Measurements from ENCODE around the gene CCDC40. TPM values are rescaled to one million over a fixed set of nuclear protein-coding genes. Genes with fewer than 3 reads are reported as not detected.
"Not testable (repeated sequence)": the region's sequence is repeated elsewhere in the genome, so short reads cannot be mapped to it uniquely, and the experiment has no call there.

CCDC40 gene
- total RNA-seq, 4 donors from 2014 or later: 3.5 to 8.8 (median 5.3) TPM

DNA sequence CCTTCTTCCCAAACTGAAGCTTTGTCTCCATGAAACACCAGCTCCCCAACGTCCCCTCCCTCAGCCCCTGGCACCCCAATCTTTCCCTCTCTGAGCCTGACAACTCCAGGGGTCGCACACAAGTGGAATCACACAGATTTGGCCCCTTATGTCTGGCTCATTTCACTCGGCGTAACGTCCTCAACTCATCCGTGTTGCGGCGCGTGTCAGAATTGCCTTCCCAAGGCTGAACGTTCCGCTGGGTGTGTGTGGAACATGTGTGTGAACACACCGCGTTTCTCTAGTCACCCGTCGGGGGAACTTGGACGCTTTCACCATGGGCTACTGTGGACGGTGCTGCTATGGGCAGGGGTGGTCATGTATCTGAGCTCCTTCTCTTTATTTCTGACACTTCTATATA is 45.7 kb upstream of the CCDC40 start:
- no peak for ATAC-seq (ENCODE audit: low FRiP score)
- no peak for DNase-seq (ENCODE audit: low spot score)
- no peak for TF ChIP-seq CTCF (IDR thresholded peaks at IDR 0.05)

- no peak for TF ChIP-seq CTCF (IDR thresholded peaks at IDR 0.05)
- DNase-seq (ENCODE audit: low spot score): no peak
- peak; percentile 52 for ATAC-seq (ENCODE audit: low FRiP score)
Measured at GRCh38 chr17:79991140-79991923, 45.1 kb upstream of the CCDC40 start.

- DNase-seq (ENCODE audit: low spot score) (no peak), ATAC-seq (ENCODE audit: low FRiP score) (no peak)
- TF ChIP-seq CTCF (IDR thresholded peaks at IDR 0.05): no peak
Measured at GRCh38 chr17:79991924-79992648, 44.4 kb upstream of the CCDC40 start.

- no peak for ATAC-seq (ENCODE audit: low FRiP score)
Measured at GRCh38 chr17:79992649-79993389, 43.6 kb upstream of the CCDC40 start.

DNA sequence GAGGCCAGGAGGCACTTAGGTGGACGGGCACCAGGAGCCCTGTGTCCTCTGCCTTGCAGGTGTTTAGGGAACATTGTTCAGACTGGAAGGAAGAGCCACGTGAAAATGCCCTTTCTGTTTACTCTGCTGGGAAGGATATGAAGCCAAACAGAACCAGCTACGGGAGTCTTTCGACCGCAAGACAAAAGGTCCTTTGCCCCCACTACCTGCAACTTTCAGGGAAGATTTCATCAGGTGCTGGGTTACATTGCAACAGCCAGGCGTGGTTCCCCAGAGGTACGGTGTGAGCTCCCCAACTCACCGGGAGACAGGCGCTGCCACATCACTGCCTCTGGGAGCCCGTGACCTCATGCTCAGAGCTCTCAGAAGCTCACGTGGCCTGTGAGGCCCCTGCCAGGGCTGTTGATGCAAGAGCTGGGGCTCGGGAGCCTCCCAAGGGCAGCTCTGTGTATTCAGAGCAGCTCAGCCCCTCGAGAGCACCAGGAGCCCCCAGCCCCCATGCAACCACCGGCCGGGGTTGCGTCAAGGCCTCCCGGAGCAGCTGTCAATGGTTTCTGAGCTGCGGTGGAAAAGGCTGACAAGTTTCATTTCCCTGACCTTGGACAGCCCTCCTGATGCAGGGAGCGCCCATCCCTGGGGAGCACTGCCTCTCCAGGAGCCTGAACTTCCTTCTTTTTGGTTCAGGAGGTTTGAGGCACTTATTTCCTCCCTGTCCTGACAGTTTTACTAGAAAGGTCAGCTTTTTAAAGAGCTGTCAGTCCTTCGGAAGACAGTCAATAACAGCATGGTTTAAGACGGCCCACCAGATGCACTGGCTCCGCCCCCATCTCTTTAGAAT is 42.8 kb upstream of the CCDC40 start:
- ATAC-seq (ENCODE audit: low FRiP score) (peak; percentile 53), DNase-seq (ENCODE audit: low spot score) (peak; percentile 52)
- no peak for TF ChIP-seq CTCF (IDR thresholded peaks at IDR 0.05)

More at GRCh38 chr17:79992649-79993389, 43.6 kb upstream of the CCDC40 start:
- no peak for DNase-seq (ENCODE audit: low spot score)
- TF ChIP-seq CTCF (IDR thresholded peaks at IDR 0.05): no peak

DNA sequence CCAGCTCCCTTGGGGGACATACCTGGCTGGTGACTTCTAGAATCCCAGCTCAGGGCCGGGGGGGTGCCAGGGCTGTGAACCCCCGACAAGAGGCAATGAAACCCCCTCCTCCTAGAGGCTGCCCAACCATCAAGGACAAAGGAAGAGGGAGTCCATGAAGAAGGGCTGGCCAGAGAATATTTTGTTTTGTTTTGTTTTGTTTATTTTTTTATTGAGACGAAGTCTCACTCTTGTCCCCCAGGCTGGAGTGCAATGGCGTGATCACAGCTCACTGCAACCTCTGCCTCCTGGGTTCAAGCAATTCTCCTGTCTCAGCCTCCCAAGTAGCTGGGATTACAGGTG is 42.2 kb upstream of the CCDC40 start:
- ATAC-seq (ENCODE audit: low FRiP score); DNase-seq (ENCODE audit: low spot score): not testable (repeated sequence)
